K562 (cell line): ENCODE measurements around the gene SAE1. TPM values are rescaled to one million over a fixed set of nuclear protein-coding genes. Genes with fewer than 3 reads are reported as not detected.

Source experiments
- BHLHE40 ChIP-seq: IDR thresholded peaks from 2 replicates; pipeline ENCODE4 v1.6.1; 2011; ENCODE audit warnings: low read length, improper control_type of control experiment
- CAMTA2 ChIP-seq: fragments of 250-450 bp; sonication (Bioruptor Pico); conservative IDR thresholded peaks from 2 replicates; pipeline ENCODE4 v1.5.1; 2022
- CXXC5 ChIP-seq: fragments of 250-450 bp; sonication (Bioruptor Pico); IDR thresholded peaks from 2 replicates; pipeline ENCODE4 v1.8.0; 2022; ENCODE audit warnings: inconsistent platforms, mild to moderate bottlenecking, moderate library complexity
- HINFP ChIP-seq: fragments of 450-650 bp; conservative IDR thresholded peaks from 2 replicates; pipeline ENCODE4 v1.6.1; 2016; ENCODE audit warnings: missing genetic modification characterization, low read depth, mild to moderate bottlenecking, control low read depth, missing compliant biosample characterization
- LEF1 ChIP-seq: fragments of 450-650 bp; IDR thresholded peaks from 2 replicates; pipeline ENCODE4 v1.6.1; 2016; ENCODE audit warnings: mild to moderate bottlenecking
- MECOM ChIP-seq: fragments of 250-450 bp; sonication (Bioruptor Pico); IDR thresholded peaks from 2 replicates; pipeline ENCODE4 v1.8.0; 2022; ENCODE audit warnings: inconsistent platforms
- MEIS2 ChIP-seq: fragments of 450-650 bp; IDR thresholded peaks from 2 replicates; pipeline ENCODE4 v1.6.1; 2014; ENCODE audit warnings: mild to moderate bottlenecking; ENCODE audit not compliant: partially characterized antibody
- NFIX ChIP-seq: fragments of 250-450 bp; sonication (Bioruptor Pico); IDR thresholded peaks from 2 replicates; pipeline ENCODE4 v1.4.0; 2020; ENCODE audit warnings: low read depth, mild to moderate bottlenecking, moderate library complexity
- PHF20 ChIP-seq: fragments of 450-650 bp; IDR thresholded peaks from 2 replicates; pipeline ENCODE4 v1.6.1; 2018; ENCODE audit not compliant: partially characterized antibody
- POLR2AphosphoS5 ChIP-seq: IDR thresholded peaks from 2 replicates; pipeline ENCODE4 v1.6.1; 2011; ENCODE audit warnings: mild to moderate bottlenecking, low read depth, low read length, moderate library complexity; ENCODE audit not compliant: control insufficient read depth, insufficient read depth
- PTBP1 ChIP-seq: fragments of 200-400 bp; formaldehyde crosslinking; IDR thresholded peaks from 2 replicates; pipeline ENCODE4 v1.6.1; 2017; ENCODE audit warnings: low read depth, low read length
- SMAD3 ChIP-seq: fragments of 450-650 bp; formaldehyde crosslinking; conservative IDR thresholded peaks from 2 replicates; pipeline ENCODE4 v1.4.0; 2020; ENCODE audit warnings: mild to moderate bottlenecking
- SMARCA5 ChIP-seq: fragments of 450-650 bp; IDR thresholded peaks from 2 replicates; pipeline ENCODE4 v1.6.1; 2016
- TCF7L2 ChIP-seq: fragments of 150-350 bp; IDR thresholded peaks from 2 replicates; pipeline ENCODE4 v1.6.1; 2016; ENCODE audit warnings: low read depth, mild to moderate bottlenecking, low read length, moderate library complexity
- ZFP91 ChIP-seq: sonication (generic); formaldehyde crosslinking; IDR thresholded peaks from 2 replicates; pipeline ENCODE4 v1.8.0; 2022; ENCODE audit warnings: mild to moderate bottlenecking, missing genetic modification reagents
- ZNF311 ChIP-seq: fragments of 250-450 bp; sonication (Bioruptor Pico); IDR thresholded peaks from 2 replicates; pipeline ENCODE4 v1.4.0; 2020; ENCODE audit warnings: mild to moderate bottlenecking, moderate library complexity
- ZNF583 ChIP-seq: fragments of 250-450 bp; sonication (Bioruptor Pico); IDR thresholded peaks from 2 replicates; pipeline ENCODE4 v1.4.0; 2020
- ZNF695 ChIP-seq: fragments of 450-650 bp; formaldehyde crosslinking; IDR thresholded peaks from 2 replicates; pipeline ENCODE4 v1.4.0; 2020; ENCODE audit warnings: mild to moderate bottlenecking, moderate library complexity
- ZNF766 ChIP-seq: fragments of 200-800 bp; sonication (Bioruptor generic); conservative IDR thresholded peaks from 2 replicates; pipeline ENCODE4 v1.6.1; 2016; ENCODE audit warnings: missing genetic modification characterization, missing compliant biosample characterization
- polyA plus RNA-seq, 8 experiments: library from polyadenylated mRNA; depleted of rRNA in 4 of 8; stranded (reverse) in 5 of 8; unstranded in 3 of 8; fragments of >200 nt; fragmentation: Nextera tagmentation in 2 of 8; fragmentation: Illumina TruSeq in 1 of 8; extraction: Ambion mirVana in 2 of 8; extraction: Trizol in 1 of 8; gene quantifications; 2 replicates each; pipeline versions ENCODE4 v1.2.1 to v1.2.3, GENCODE V29; 2011 to 2014; ENCODE audit warnings: inconsistent platforms in 1 of 8, missing spikeins in 1 of 8
- total RNA-seq, 7 experiments: library from RNA; depleted of rRNA in 6 of 7; stranded (reverse); fragments of >200 nt in 6 of 7; fragmentation: Illumina TruSeq in 2 of 7; extraction: Trizol in 2 of 7; gene quantifications; 2 replicates each; pipeline versions ENCODE4 v1.2.1 to v1.2.3, GENCODE V29; 2011 to 2021; ENCODE audit warnings: low replicate concordance in 1 of 7
- TF ChIP-seq, protein P1 (sequence below): sonication (generic); formaldehyde crosslinking; IDR thresholded peaks from 2 replicates; pipeline ENCODE4 v1.9.0; 2022; ENCODE audit warnings: mild to moderate bottlenecking, missing genetic modification reagents
- TF ChIP-seq, protein P2 (sequence below), 3 experiments: fragments of 200-800 bp in 1 of 3; sonication (Bioruptor generic) in 1 of 3; sonication (generic) in 1 of 3; formaldehyde crosslinking in 1 of 3; IDR thresholded peaks; 2 replicates each; pipeline versions ENCODE4 v1.6.1 to v1.8.0; 2016 to 2022; ENCODE audit warnings: mild to moderate bottlenecking in 2 of 3, missing compliant biosample characterization in 2 of 3, missing genetic modification characterization in 2 of 3, missing genetic modification reagents in 1 of 3
- TF ChIP-seq, protein P3 (sequence below): sonication (generic); formaldehyde crosslinking; IDR thresholded peaks from 2 replicates; pipeline ENCODE4 v1.8.0; 2022; ENCODE audit warnings: mild to moderate bottlenecking, missing genetic modification reagents, borderline replicate concordance

Gene SAE1
- total and polyA plus RNA-seq, 9 of the 15 experiments (the other 6 are each of a cell fraction or from before 2014, with no cell fraction given): 82.8 to 299 (median 217) TPM

GRCh38 chr19:47130589-47131227, at the start of gene SAE1 (continued):
- TF ChIP-seq HINFP (tag) (peak; percentile 52; the same call in 1 of the 2 replicates), ZNF311 (CRISPR knock-in tag) (peak; percentile 68; the same call in 1 of the 2 replicates), CXXC5 (CRISPR knock-in tag) (peak; percentile 97), BHLHE40 (peak; percentile 100), LEF1 (peak; percentile 95), MEIS2 (peak; percentile 98), ZFP91 (CRISPR knock-in tag) (no peak), SMAD3 (no peak), PTBP1 (no peak), TCF7L2 (no peak), MECOM (CRISPR knock-in tag) (0 out of 2 replicates have a peak, but pooled peaks have one; percentile 71), NFIX (CRISPR knock-in tag) (no peak), ZNF766 (CRISPR knock-in tag) (peak; percentile 68; the same call in 1 of the 2 replicates), POLR2AphosphoS5 (peak; percentile 83), SMARCA5 (0 out of 2 replicates have a peak, but pooled peaks have one; percentile 10), ZNF695 (CRISPR knock-in tag) (no peak), CAMTA2 (CRISPR knock-in tag) (no peak), PHF20 (peak; percentile 63), ZNF583 (CRISPR knock-in tag) (0 out of 2 replicates have a peak, but pooled peaks have one; percentile 13)
- TF ChIP-seq, protein P1, sequence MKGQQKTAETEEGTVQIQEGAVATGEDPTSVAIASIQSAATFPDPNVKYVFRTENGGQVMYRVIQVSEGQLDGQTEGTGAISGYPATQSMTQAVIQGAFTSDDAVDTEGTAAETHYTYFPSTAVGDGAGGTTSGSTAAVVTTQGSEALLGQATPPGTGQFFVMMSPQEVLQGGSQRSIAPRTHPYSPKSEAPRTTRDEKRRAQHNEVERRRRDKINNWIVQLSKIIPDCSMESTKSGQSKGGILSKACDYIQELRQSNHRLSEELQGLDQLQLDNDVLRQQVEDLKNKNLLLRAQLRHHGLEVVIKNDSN (CRISPR knock-in tag): peak; percentile 99
- TF ChIP-seq, protein P2, sequence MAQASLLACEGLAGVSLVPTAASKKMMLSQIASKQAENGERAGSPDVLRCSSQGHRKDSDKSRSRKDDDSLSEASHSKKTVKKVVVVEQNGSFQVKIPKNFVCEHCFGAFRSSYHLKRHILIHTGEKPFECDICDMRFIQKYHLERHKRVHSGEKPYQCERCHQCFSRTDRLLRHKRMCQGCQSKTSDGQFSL (CRISPR knock-in tag; IDR thresholded peaks at IDR 0.05): no peak
- TF ChIP-seq, protein P2 (tag; IDR thresholded peaks at IDR 0.05): no peak
- TF ChIP-seq, protein P3, sequence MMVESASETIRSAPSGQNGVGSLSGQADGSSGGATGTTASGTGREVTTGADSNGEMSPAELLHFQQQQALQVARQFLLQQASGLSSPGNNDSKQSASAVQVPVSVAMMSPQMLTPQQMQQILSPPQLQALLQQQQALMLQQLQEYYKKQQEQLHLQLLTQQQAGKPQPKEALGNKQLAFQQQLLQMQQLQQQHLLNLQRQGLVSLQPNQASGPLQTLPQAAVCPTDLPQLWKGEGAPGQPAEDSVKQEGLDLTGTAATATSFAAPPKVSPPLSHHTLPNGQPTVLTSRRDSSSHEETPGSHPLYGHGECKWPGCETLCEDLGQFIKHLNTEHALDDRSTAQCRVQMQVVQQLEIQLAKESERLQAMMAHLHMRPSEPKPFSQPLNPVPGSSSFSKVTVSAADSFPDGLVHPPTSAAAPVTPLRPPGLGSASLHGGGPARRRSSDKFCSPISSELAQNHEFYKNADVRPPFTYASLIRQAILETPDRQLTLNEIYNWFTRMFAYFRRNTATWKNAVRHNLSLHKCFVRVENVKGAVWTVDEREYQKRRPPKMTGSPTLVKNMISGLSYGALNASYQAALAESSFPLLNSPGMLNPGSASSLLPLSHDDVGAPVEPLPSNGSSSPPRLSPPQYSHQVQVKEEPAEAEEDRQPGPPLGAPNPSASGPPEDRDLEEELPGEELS (CRISPR knock-in tag): peak; percentile 84; the same call in 1 of the 2 replicates
